Retinal pigment epithelial cell (primary cell): ENCODE data around the gene PARP16.

Source experiments
- DNase-seq: peaks from one replicate; pipeline ENCODE4 v3.0.0-alpha.2; 2010; ENCODE audit warnings: low read depth
- H3K4me3 ChIP-seq: 2 replicates; pipeline ENCODE4 v1.5.1; 2011; ENCODE audit warnings: mild to moderate bottlenecking, low read length, control low read depth, moderate library complexity
- TF ChIP-seq, protein P1 (sequence below): conservative IDR thresholded peaks from 2 replicates; pipeline ENCODE4 v1.5.1; 2011; ENCODE audit warnings: low read depth, low read length, control low read depth, inconsistent platforms

PARP16 gene

DNA sequence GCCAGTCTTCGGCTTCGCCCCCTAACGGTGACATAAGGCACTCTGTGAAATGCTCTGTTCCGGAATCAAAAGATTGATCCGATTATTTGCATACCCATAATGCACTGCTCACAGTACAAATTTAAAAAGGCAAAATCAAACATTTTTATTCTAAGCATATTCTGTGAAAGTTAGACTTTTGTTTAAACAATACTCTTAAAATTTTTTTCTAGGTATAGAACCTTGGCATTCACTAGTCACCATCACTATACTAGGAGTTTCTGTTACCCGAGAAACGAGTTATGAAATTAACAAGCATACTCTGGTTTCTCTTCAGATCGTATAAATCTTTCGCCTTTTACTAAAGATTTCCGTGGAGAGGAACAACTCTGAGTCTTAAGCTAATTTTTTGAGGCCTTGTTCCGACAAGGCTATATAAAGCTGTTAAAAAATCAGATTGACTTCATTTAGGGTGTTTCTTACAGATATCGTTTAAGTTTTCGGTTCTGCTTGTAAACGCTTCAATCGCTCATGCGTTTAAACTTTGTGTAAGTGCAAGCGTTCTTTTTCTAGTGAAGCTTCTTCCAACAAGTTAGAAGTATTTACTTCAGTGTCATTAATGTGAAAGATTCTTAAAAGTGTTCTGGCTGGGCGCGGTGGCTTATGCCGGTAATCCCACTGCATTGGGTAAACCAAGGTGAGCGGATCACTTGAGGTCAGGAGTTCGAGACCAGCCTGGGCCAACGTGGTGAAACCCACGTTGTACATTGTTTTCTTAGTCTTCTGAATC, 17.9 kb upstream of the PARP16 start, which contains the start of gene RNU5B-1:
TSS of gene RNU5B-1 (plus strand) at position 297 of the 769 bp plus-strand sequence.
- TF ChIP-seq, protein P1, sequence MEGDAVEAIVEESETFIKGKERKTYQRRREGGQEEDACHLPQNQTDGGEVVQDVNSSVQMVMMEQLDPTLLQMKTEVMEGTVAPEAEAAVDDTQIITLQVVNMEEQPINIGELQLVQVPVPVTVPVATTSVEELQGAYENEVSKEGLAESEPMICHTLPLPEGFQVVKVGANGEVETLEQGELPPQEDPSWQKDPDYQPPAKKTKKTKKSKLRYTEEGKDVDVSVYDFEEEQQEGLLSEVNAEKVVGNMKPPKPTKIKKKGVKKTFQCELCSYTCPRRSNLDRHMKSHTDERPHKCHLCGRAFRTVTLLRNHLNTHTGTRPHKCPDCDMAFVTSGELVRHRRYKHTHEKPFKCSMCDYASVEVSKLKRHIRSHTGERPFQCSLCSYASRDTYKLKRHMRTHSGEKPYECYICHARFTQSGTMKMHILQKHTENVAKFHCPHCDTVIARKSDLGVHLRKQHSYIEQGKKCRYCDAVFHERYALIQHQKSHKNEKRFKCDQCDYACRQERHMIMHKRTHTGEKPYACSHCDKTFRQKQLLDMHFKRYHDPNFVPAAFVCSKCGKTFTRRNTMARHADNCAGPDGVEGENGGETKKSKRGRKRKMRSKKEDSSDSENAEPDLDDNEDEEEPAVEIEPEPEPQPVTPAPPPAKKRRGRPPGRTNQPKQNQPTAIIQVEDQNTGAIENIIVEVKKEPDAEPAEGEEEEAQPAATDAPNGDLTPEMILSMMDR = peak; percentile 92
- H3K4me3 ChIP-seq = peak within 1 kb of the TSS; percentile 61
- peak; percentile 91 for DNase-seq

DNA sequence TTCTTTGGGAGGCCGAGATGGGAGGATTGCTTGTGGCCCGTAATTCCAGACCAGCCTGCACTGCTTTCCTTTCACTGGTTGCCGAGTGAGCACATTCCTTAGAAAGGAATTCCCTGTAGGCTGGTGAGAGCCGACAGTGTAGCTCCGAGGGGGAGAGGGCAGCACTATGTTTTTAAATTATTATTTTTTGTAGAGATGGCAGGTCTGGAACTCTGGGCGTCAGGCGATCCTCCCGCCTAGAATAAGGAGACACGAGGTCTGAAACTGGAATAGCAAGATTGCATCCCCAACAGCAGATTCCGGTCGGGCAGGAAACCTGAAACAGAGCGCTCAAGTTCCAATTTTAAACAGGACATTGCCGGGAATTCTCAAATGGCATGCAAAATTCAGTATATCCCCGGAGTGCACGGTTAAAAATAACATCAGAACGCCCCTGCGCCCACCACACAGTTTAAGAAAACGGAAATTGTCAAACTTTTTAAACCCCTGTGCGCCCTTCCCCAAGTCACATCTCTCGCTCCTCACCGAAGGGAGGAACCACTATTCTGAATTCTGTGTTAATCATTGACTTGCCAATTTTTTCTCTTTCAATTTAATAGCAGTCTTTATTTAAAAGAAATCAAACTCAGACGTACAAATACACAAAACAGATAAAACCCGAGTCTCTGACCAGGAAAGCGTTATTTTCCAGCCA, 17.2 kb upstream of the PARP16 start:
- peak overlapping the region; percentile 61 for H3K4me3 ChIP-seq
- TF ChIP-seq, protein P1 = no peak
- DNase-seq = no peak

DNA sequence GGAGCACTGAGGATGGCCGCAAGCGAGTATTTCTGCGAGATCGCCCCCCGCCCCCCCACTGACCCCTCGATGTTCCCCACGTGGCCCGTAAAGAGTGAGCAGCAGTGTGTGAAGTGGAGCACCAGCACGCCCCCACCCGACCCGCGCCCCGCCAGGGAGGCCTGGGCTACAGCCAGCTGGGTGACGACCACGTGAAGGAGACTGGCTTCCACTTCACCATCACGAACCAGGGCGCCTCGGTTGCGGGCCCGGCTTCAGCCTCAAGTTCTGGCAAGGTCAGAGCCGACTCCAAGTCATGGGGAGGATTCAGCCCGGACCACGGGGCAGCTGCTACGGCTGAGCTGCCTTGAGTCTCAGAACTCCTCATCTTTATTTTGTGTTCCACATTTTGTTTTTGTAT, 15.4 kb upstream of the PARP16 start:
- no peak for DNase-seq
- H3K4me3 ChIP-seq = no peak overlapping the region
- TF ChIP-seq, protein P1 = no peak

DNA sequence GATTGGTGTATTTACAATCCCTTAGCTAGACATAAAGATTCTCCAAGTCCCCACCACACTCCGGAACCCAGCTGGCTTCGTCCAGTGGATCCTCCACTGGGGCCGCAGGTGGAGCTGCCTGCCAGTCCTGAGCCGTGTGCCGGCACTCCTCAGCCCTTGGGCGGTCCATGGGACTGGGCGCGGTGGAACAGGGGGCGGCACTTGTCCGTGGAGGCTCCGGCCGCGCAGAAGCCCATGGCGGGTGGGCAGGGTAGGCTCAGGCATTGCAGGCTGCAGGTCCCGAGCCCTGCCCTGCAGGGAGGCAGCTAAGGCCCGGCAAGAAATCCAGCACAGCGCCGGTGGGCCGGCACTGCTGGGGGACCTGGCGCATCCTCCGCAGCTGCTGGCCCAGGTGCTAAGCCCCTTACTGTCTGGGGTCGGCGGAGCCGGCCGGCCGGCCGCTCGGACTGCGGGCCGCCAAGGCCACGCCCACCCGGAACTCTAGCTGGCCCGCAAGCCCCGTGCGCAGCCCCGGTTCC, 14.3 kb upstream of the PARP16 start:
- DNase-seq = no peak
- H3K4me3 ChIP-seq = no peak overlapping the region
- TF ChIP-seq, protein P1 = no peak

DNA sequence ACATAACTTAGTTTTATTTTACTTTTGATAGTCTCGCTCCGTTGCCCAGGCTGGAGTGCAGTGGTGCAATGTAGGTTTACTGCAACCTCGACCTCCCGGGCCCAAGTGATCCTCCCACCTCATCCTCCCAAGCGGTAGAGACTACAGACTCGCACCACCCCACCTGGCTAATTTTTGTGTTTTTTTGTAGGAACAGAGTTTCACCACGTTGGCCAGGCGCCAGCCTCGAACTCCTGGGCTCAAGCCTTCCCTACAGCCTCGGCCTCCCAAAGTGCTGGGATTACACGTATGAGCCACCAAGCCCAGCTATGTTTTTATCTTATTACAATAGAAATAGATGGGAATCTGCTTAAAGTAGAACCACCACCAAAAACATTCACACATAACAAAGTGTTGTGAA, 12.0 kb upstream of the PARP16 start:
- no peak overlapping the region for H3K4me3 ChIP-seq
- TF ChIP-seq, protein P1 = no peak
- DNase-seq = no peak

- no peak overlapping the region for H3K4me3 ChIP-seq
- DNase-seq = no peak
- TF ChIP-seq, protein P1 = no peak
Measured at GRCh38 chr15:65292938-65293518, 6.3 kb upstream of the PARP16 start.
